ENCODE data around the gene TTC21B.

TTC21B gene

GRCh38 chr2:165827921-165828276, 125.7 kb downstream of the TTC21B start:
- DNase-seq: no peak

- no peak for DNase-seq
These were observed 126.3 kb downstream of the TTC21B start for GRCh38 chr2:165827016-165827920.

- no peak for DNase-seq
These were observed 128.5 kb downstream of the TTC21B start for GRCh38 chr2:165825041-165825440.
